HG02610 (cell line): ENCODE measurements around the gene MAK.
A peak's percentile ranks its signal among the peaks of the same experiment; 100 is the strongest.
"Not testable (repeated sequence)": the region's sequence is repeated elsewhere in the genome, so short reads cannot be mapped to it uniquely, and the experiment has no call there.

Source experiments
- ATAC-seq: cut with Tn5 transposase; IDR thresholded peaks from one replicate; pipeline ENCODE4 v1.9.1; 2021; ENCODE audit warnings: mild to moderate bottlenecking, moderate library complexity; ENCODE audit not compliant: unreplicated experiment

The MAK gene, protein sequence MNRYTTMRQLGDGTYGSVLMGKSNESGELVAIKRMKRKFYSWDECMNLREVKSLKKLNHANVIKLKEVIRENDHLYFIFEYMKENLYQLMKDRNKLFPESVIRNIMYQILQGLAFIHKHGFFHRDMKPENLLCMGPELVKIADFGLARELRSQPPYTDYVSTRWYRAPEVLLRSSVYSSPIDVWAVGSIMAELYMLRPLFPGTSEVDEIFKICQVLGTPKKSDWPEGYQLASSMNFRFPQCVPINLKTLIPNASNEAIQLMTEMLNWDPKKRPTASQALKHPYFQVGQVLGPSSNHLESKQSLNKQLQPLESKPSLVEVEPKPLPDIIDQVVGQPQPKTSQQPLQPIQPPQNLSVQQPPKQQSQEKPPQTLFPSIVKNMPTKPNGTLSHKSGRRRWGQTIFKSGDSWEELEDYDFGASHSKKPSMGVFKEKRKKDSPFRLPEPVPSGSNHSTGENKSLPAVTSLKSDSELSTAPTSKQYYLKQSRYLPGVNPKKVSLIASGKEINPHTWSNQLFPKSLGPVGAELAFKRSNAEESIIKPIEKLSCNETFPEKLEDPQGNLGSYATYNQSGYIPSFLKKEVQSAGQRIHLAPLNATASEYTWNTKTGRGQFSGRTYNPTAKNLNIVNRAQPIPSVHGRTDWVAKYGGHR

DNA sequence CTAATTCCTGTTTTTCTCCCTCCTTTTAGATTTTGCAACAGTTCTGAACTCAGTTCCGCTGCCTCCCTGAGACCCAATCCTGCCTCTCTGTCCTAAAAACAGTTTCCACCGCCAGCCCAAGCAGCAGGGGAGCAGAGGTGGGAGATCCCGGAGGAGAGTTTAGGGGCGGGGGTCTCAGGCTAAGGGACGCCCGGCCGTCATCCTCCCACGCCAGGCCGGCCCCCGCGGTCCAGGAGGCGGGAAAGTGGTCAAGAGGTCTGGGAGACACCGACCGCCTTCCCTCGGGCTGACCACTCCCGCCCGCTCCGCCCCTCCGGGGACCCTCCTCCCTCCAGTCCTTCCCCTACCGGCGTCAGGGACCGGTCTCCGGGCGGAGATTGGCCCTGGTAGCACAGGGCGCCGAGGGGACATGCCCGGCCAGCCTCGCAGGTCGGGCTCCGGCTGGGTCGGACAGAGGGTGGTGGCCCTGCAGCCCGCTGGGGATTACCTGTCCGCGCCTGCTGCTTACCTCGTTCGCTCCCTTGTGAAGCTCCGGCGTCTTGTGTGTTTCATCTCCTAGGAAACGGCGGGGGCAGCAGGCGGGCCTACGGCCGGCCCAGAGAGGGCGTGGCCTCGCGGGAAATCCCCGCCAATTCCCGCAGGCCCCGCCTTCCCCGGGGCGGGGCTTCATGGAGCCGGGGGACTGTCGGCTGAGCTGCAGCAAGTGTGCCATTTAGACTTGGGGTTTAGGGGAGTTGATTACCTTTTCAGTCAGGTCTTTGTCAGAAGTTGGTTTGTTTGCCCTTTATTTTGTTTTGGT, at the start of gene MAK:
Gene MAK (minus strand): TSS at position 545 of the 799 bp plus-strand sequence. CDS start 7,891 bp downstream, outside the sequence.
- peak; percentile 69 for ATAC-seq

DNA sequence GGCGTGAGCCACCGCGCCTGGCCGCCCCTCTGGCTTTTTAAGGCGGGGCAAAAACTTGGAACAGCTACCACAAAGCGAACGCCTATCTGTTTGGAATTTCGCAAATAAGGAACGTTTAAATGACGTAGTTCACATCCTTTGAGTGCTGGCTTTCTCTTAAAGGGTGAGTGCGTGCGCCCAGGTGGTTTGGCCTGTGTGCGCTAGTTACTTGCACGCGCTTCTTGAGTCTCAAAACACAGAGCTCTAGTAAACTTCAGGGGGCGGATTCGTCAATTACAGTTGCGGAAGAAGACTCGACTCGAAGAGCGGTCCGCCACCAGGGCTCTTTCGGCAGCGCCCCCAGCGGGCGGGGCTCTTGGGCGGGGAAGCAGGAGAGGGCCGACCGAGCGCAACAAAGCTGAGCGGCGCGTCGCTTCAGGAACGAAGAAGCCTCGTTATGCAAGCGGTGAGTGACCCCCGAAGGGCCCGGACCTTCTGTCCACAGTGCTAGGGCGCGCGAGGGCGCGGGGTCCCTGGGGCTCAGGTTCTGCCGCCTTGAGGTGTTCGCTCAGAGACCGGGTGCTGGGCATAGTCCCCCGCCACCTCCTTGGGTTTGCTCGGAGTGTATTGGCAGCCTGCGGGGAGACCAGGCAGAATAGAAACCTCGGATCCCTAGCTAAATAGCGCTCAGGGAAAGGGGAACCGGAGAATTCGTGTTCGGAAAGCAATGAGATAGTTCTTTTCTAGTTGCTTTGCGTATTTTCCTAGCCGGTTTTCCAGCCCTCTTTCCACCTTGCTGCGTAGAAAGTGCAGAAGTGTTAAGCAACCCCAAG, 48.6 kb upstream of the MAK start, which contains the start of gene SYCP2L:
Gene SYCP2L (plus strand): TSS at position 362 of the 812 bp plus-strand sequence. CDS start 75 bp downstream, at position 437.
- peak; percentile 40 for ATAC-seq

DNA sequence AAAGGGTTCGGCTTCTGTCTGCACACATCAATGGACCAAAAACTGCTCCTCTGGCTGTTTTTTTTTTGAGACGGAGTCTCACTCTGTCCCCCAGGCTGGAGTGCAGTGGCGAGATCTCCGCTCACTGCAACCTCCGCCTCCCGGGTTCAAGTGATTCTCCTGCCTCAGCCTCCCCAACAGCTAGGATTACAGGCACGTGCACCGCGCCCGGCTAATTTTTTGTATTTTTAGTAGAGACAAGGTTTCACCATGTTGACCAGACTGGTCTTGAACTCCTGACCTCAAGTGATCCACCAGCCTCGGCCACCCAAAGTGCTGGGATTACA, 48.0 kb upstream of the MAK start:
- ATAC-seq: not testable (repeated sequence)

DNA sequence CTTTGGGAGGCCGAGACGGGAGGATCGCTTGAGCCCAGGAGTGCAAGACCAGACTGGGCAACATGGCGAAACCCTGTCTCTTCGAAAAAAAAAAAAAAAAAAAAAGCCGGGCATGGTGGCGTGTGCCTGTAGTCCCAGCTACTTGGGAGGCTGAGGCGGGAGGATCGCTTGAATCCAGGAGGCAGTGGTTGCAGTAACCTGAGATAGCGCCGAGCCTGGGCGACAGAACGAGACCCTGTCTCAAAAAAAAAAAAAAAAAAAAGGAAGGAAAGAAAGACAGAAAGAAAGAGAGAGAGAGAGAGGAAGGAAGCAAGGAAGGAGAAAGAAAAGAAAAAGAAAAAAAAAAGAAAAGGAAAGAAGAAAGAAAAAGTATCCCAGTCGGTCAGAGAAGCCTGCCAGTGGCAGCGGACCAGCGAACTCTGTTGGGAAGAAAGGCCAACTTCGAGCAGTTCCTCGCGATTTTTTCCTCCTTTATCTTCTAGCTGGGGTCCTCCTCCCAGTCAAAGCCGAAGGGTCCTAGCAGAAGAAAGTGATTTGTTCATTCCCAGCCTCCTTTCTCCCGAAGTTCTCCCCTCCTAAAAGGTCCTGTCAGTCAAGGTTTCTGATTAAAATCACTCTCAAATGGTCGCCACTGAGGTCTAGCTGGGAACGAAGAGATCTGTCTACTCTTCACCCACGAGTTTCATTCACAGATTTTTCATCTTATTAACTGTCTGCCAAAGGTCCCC, 46.1 kb upstream of the MAK start:
- ATAC-seq: no peak

DNA sequence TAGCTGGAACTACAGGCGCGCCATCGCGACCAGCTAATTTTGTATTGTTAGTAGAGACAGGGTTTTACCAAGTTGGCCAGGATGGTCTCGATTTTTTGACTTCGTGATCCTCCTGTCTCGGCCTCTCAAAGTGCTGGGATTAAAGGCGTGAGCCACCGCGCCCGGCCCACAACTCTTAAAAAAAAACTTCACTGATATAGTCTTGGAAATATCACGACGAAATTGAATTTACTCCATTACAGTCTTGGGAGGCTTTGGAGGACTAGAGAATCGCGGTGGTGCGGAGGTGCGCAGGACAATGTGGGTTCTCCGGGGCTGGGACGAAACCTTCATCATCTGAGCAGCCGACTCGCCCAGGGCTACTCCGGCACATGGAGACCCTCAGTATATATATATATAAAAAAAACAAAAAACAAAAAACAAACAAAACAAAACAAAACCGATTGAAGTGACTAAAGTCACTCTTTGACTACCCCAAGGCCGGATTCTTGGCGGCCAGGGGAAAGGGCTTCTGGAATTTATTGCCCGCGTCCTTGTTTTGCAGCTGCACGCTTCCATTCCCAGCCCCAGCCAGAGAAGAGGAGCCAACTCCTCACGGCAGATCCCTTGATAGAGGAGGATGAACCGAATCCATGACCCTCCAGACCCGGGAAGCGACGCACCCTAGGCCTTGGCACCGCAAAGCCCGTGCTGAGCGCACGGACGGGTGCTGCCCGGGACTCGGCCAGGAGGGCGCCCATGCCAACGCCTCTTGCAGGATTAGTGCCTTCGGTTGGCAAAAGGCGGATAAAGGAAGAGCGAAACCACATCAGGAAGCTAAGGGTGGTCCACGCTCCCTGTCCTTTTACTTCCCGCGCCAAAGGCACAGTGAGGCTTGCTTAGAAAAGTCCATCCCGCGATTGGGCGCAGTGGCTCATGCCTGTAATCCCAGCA, 45.2 kb upstream of the MAK start:
- no peak for ATAC-seq

DNA sequence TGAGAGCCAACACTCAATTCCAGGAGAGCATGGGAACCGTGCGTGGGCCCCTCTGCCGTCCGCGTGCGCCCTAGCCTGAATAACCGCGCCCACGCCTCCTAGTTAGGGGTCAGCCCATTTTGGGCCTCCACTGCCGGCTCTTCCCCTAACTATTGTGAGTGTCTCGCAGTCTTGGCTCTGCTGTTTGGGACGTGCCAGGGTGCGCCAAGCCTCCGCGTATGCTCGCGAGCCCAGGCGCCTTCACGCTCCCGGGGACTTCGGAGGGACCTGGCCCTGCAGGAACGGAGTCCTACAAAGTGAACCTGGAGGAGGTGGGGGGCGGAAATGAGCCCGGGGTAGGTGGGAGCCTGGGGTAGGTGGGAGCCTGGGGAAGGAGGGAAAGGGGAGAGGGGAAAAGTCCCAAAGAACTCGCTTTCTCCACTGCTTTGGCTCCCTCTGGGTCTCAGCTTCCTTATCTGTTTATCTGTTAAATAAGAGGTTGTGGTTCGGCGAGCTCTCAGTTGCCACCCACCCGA, 44.4 kb upstream of the MAK start:
- ATAC-seq: no peak

DNA sequence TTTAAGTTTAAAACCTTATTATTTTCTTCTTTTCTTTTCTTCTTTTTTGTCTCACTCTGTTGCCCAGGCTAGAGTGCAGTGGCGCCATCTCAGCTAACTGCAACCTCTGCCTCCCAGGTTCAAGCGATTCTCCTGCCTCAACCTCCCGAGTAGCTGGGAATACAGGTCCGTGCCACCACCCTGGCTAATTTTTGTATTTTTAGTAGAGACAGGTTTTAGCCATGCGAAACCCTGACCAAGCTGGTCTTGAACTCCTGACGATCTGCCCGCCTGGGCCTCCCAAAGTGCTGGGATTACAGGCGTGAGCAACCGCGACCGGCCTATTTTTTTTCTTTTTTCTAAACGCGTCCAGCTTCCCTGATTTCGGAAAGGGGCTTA, 43.9 kb upstream of the MAK start:
- ATAC-seq: not testable (repeated sequence)

DNA sequence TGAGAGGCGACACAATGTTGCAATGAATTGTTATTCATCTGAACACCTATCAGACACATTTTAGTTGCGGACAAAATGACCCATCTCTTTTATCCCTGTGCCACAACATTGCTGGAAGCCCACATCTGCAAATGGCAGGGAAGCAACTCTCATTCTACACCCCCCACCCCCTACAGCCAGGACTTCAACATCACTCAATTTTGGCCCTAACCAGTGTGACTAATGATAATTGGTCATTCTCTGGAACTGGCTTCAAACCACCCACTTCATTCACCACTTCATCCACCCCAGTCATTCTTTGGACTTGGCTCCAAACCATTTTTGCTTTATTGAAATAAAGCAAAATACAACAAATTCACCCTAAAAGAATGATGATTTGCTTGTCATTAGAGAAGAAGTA, 42.0 kb upstream of the MAK start:
- no peak for ATAC-seq

DNA sequence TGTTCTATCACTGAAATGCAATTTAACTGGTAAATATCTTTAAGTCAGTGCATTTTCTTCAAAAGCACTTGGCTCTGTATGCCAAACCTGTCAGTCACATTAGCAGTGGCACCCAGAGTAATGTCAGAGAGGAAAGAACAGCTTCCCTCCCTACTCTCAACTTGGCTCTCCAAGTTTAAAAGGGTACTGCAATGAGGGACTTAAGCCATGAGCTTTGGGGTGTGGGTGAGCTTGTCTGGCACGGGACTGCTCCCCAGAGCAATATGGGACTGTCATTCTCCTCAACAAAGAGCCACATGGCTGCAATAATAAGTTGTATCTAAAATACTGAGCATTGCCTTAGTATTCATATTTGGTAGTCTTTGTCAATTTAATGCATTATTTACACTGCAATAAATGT, 39.5 kb upstream of the MAK start:
- no peak for ATAC-seq

DNA sequence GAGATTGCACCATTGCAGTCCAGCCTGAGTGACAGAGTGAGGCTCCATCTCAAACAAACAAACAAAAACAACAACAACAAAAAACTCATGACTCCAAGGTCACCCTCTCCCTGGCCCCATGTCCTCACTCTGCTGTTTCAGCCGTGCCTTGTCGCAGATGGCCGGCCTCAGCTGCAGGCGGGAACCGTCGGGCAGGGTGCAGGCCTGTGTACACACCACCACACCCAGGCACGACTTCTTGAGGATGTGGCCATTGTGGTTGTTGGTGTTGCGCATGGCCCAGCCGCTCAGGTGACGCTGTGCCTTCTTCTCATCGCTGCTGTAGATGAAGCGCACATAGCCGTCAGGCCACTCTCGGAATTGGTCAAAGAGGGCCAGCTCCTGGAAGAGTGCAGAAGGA, 38.7 kb upstream of the MAK start:
- ATAC-seq: no peak

DNA sequence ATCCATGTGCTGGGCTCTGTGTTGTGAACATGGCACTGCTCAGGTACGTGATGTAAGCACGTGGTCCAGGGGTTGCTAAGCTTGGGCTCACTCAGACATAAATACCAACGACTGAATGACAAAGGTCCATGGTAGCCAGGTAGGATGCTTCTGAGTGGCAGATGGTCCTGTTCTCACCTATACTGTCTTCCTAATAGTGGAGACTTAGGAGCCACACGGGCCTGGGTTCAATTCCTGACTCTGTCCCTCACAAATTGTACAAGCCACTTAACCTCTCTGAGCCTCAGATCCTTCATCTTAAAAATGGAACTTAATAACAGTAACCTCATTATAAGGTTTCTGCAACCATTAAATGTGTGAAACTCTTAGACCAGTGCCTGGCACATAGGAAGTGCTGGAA, 36.7 kb upstream of the MAK start:
- ATAC-seq: no peak

DNA sequence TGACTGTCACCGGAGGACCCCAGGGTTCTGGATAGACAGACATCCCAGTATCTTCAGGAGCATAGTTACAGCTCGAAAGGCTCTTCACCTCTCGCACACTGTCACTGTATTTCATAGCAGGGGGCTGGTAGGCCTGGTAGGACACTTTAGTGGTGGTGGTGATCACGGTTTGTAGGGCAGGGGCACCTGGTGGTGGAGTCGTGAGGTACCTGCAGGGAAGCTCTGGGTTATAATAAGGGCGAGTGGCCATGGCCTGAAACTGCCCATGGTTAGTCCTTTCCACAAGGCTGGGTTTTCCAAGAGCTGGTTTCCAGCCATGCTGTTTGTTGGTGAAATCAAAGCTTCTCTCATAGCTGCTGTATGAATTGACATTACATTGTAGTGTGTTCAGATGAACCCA, 35.9 kb upstream of the MAK start:
- ATAC-seq: no peak

DNA sequence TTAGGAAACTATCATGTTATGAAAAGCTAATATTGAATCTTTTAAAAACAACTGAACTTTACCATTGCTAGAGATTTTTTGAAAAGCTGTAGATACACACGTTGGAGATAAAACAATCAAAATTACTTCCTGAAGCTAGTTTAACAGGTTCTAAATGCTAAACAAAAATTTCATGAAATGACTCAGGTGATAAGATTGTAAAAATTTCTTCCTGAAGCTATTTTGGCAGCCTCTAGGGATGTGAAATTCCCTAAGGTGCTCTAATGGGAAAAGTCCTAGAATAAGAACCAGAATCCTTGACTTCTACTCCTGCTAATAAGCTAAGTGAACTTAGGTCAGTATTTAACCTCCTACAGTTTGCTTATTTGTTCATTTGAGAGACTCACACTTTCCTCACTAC, 35.0 kb upstream of the MAK start:
- no peak for ATAC-seq

DNA sequence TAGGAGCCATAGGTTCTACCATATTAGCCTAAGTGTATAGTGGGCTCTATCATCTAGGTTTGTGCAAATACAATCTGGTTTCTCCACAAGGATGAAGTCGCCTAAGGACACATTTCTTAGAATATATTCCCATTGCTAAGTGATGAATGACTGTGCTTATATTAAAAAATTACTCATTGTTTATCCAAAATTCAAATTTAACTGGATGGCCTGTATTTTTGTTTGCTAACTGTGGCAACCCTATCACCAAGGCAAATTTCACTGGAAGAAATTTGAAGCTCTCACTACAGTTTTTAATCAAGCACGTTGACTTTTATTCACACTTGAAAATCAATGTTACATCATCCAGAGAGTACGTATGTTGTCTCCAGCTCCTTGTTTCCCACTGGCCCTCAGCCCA, 29.6 kb upstream of the MAK start:
- no peak for ATAC-seq

DNA sequence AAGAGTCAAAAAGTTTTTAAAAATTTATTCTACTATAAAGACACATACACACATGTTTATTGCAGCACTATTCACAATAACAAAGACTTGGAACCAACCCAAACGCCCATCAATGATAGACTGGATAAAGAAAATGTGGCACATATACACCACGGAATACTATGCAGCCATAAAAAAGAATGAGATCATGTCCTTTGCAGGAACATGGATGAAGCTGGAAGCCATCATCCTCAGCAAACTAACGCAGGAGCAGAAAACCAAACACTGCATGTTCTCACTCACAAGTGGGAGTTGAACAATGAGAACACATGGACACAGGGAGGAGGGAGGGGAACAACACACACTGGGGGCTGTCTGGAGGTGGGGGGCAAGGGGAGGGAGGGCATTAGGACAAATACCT, 28.4 kb upstream of the MAK start:
- not testable (repeated sequence) for ATAC-seq

DNA sequence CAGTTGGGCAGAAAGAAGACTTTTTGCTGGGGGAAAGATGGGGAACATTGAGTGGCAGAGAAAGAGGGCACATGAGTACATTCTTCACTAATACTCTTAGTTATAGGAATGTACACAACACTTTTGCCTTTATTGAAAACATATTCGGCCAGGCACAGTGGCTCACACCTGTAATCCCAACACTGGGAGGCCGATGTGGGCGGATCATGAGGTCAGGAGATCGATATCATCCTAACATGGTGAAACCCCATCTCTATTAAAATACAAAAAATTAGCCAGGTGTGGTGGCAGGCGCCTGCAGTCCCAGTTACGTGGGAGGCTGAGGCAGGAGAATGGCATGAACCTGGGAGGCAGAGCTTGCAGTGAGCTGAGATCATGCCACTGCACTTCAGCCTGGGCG, 24.7 kb upstream of the MAK start:
- ATAC-seq: not testable (repeated sequence)

DNA sequence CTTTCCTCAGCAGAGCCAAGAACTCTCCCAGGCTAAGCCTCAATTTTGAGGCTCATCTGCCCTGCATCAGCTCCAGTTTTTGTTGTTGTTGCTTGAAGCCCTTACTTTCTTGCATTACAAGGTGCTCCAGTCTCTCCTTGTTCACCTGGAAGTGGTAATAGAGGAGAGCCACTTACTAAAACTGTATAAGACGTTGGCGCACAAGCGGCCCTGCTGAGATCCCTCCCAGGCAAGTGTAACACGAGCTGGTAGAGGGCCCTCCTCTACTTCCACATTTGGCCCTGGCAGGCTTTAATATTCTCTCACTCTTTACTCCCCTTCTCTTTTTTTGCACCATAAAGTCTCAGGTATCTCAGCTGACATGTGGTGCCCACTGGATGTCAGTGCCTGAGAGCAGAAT, 24.0 kb upstream of the MAK start:
- ATAC-seq: no peak

DNA sequence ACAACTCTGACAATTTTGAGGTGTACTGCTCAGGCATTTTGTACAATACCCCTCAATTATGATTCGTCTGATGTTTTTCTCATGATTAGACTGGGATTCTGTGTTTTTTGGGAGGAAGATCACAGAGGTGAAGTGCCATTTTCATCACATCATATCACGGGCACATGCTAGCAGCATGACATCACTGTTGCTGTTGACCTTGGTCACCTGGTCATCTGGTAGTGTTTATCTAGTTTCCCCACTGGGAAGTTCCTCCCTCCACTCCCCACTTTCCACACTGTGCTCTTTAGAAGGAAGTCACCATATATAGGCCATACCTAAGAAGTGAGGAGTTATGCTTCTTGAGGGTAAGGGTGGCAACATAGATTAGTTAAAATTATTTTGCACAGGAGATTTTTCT, 22.7 kb upstream of the MAK start:
- ATAC-seq: no peak

DNA sequence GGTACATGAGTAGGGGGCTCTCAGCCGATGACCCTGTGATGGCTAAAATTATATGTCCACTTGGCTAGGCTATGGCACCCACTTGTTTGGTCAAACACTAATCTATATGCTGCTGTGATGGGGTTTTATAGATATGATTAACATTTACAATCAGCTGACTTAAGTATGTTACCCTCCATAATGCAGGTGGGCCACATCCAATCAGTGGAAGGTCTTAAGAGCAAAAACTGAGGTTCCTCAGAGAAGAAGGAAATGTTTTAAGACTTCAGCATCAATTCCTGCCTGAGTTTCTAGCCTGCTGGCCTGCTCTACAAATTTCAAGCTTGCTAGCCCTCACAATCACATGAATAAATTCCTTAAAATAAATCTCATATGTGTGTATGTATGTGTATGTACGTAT, 18.9 kb upstream of the MAK start:
- ATAC-seq: no peak
